GM19238 (cell line): Measurements from ENCODE around the gene IQSEC1.

Source experiments
- DNase-seq: peaks from one replicate; pipeline ENCODE4 v3.0.0; 2011; ENCODE audit warnings: low spot score; ENCODE audit not compliant: insufficient read length

Gene IQSEC1

DNA sequence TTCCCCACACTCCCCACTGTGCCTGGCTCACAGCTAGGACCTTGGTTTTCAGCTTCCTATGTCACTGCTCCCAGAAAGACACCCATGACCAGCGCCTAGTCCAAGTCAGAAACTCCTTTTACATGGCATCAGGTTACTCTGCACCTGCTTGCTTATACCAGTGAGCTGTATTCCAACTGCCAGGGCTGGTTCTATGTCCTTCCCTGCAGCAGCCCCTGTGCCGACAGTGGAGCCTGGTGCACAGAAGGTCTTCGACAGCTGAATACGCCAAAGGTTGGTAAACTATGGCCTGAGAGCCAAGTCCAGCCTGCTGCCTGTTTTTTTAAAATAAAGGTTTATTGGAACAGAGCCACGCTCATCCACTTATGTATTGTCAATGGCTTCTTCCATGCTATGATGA lies 102.5 kb downstream of the IQSEC1 start:
- no peak for DNase-seq

DNA sequence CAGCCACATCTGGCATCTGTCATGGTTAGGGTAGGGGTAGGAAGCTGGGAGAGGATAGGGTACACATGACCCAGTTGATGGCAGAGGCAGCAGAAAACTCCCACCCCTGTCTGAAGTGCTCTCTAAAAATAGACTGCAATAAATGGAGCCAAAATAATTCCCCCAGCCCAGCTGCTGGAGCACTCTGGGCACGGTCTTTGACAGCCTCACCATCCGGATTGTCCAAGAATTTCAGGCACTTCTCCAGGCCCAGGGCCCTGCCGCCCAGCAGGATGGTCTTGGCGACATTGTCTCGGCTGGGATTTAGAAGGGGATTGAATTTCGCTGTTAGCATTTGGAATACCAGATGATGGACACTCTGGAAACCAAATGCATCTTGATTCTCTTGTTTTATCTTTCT lies 103.7 kb downstream of the IQSEC1 start:
- DNase-seq: no peak

DNA sequence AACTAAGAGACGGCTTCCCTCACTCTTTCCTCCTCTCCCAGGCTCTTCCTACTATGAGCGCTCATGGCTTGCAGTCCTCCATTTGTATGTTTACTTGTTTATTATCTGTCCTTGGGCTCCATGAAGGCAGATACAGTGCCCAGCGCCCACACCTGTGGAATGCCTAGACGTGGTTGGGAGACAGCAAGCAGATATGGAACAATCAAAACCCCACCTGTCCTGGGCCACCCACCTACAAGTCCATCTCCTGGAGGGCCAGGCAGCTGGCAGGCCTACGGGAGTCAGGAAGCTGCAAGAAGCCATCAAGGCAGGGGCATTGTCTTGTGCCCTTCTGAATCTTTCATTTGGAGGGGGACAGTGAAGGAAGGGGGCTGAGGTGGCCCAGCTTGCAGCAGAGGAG lies 104.7 kb downstream of the IQSEC1 start:
- no peak for DNase-seq

DNA sequence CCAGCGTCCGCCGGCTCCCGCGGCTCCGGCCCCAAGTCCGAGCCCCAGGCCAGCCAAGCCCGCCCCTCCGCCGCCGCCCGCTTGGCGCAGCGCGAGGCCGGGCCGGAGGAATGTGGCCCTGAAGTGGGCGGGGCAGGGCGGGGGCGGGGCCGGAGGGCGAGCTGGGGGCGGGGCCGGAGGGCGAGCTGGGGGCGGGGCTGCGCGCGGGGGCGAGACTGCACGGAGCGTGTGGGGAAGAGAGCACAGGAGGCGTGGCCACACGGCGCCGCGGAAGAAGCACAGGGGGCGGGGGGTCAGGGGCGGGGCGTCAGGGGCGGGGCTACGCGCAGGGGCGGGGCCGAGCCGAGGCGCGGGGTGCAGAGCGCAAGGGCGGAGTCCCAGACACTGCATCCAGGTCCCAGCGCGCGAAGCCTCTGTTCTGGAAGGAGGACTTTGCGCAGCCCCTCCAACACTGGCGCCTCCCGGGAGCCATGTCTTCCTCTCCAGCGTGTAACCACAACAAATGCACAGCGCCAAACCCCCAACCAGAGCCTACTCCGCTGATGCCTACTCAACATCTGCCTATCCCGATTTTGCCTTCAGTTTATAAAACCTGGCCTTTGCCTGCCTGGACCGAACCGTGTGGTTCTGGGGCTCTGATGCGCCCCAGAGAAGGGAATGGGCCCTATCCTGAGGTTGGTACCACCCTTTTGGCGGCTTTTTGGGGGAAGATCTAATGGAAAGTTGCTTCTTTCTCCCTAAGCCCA lies 105.5 kb downstream of the IQSEC1 start:
- peak; percentile 99 for DNase-seq

DNA sequence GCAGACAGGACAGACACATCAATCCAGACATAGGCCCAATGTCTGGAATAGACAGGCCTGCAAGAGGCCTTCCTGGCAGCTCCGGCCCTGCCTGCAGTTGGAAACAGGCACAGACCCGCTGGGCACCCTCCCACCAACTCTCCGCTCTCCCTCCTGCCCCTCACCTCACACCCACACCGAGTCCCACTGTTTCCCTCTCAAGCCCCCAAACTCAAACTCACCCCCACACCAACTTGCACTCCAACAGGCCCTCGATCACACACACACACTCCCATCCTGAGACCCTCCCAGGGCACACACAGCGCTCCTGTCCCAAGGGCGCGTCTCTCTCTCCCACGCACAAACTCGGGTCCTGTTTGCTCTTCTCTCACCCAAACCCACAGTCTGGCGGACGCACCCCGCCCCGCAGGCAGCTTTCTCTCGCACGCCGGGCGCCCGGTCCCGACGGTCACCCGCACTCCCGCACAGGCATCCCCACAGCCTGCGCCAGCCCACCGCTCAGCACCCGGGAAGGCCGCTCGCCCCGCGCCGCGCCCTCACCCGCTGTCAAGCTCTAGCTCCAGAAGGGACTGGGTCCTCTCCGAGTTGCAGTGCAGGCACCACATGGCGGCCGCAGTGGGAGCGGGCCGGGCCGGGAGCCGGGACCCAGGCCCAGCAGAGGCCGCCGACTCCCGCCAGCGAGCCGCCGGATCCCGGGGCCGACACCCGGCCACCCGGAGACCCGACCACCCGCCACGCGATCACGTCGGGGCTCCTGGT lies 106.2 kb downstream of the IQSEC1 start:
- DNase-seq: peak; percentile 34

DNA sequence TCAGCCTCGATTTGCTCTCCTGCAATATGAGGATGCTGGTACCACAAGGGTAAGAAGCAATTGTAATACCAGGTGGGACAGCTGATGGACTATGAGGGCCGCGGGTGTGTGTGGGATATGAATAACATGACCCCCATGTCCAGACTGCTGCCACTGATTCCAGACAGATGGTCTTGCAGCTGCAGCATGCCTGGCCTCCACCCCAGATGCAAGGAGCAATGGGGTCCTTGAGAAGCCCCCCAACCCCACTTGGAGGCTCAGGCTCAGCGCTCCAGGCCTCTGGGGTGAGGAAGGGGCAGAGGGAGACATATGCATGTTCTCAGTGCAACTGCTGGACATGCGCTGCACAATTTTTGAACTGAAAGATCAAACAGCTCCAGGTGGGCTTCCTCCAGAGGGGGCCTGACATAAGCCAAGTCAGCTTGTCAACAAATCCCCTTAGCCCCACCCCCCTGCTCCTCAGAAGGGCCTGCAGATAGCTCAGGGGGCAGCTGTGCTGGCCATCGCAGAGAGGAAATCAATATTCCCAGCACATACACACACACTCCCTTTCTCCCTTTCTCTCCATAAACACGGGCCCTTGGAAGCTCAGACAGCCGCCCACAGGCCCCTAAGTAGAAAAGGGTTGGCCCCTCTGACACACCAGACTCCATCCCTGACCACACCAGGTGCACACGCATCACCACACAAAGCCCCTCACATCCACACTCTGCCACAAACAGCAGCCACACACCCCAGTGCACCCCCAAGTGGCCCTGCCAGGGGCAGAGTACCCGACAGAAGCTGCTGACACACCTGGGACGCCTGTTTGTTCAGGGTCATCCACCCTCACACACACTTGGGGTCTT lies 107.0 kb downstream of the IQSEC1 start:
- no peak for DNase-seq

DNA sequence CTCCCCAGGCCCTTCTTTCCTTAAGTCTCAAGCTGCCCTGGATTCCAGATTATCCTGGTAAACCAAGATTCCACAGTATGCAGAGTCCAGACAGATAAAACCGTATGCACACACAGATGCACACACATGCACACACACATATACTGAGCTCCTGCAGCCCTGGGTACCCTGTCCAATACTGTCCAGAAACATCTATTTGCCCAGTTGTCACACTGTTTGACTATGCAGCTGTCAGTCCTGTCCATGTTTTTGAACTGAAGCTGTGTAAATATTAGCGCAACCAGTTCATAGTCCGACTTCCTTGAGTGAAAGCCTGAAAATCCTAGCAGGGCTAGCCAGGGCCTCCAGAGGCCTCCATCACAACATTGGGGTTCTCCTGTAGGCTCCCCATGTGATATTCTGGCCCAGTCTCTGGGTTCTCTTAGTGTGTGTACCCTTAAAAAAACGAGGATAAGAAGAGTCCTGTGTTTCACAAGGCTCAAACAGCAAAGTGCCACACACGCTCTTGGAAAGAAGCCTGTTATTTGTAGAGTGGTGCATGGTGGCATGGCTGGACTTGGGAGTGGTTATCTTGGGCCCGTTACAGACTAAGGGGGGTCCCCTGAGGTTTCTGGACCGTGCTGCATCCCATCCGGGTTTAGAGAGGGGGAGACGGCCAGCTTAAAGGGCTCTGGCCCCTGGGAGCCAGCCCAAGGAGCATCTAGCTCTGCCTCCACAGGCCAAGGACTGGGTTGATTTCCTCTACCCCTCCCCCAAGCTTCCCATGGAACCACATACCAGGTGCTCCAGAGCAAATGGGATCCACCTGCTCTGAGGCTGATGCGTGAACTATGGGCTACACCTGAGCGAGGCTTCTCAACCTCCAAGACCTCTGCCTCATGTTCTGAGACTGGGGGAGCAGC lies 108.3 kb downstream of the IQSEC1 start:
- DNase-seq: no peak

DNA sequence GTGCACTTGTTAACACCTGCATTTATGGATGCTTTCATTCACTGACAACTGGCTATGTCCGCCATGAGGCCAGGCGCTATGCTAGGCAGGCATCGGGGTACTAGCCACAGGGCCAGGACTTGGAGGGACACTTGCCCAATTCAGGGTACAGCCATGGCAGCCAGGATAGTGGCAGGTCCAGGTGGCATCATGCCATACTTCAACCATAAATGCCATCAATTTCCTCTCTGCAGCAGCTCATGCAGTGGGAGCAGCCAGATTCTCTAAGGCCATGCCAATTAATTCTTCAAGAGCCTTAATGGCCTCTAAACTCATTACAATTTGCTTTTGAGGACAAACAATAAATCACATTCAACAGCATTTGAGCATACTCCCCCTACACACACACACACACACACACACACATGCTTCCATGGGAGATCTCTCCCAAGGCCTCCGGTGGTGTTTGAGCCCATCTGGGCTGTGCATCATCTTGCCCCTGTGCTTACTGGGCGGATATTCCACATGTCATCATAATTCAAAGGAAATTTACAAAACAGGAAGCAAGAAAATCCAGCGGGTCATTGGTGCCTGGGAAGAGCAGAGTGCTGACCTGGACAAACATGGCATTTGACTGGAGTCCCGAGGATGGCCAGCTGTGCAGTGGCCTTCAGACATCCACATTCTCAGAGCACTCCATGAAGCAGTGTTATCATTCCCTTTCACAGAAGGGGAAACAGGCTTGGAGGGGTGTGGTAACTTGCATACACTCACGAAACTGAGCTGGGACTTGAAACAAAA lies 109.1 kb downstream of the IQSEC1 start:
- no peak for DNase-seq

DNA sequence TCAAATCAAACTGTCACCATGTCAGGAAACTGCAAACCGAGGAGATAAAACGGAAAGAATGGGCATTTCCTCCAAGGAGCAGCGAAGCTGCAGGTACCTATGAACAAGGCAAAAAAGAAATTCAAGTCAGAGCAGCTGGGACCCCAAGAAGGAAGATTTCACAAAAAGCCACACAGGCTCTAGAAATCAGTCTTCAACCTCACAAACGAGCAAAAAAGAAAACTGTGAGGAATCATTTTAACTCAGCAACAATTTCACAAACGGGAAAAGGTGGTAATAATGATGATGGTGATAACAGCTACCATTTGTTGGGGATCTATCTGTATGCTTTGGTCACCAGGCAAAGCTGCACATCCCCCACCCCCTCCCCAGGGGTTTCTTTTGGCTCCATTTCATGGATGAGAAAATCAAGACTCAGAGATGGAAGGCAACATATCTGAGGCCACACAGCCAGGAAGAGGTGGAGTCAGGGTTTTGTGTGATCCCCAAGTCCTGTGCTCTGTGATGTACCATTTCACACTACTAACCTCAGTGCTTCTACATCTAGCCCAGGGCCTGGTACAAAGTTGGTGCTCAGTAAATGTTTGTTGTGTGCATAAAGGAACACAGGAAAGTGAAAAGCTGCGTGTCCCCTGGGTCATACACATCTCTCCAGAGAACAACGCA lies 109.9 kb downstream of the IQSEC1 start:
- no peak for DNase-seq

DNA sequence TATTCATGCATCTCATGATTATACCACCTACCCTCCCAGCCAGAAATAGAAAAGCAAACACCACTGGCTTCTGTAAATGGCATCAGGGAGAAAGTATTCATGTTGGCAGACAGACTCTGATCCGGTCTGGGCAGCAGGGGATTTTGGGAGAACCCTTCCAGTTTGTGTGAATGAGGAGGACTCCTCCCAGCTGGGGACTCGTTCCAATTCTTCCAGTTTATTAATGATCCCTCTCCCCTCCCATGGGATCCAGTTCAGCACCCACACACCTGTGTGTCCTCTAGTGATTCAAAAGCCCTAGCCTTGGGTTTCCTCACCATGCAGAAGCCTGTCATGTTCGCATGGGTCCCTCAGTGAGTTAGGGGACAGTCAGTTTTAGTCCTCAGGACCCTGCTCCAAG lies 110.9 kb downstream of the IQSEC1 start:
- no peak for DNase-seq

DNA sequence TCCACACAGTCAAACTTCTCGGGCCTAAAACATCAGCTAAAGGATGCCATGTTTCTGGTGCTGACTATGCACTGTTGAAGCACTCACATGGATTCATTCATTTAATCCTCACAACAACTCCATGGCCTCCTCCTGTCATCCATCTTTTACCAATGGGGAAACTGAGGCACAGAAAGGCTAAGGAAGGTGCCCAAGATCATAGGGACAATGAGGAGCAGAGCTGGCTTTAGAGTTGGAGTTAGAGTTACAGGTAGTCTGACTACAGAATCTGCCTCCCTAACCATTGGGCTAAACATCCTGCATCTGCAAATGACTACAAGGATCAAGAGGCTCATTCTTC lies 111.6 kb downstream of the IQSEC1 start:
- no peak for DNase-seq

DNA sequence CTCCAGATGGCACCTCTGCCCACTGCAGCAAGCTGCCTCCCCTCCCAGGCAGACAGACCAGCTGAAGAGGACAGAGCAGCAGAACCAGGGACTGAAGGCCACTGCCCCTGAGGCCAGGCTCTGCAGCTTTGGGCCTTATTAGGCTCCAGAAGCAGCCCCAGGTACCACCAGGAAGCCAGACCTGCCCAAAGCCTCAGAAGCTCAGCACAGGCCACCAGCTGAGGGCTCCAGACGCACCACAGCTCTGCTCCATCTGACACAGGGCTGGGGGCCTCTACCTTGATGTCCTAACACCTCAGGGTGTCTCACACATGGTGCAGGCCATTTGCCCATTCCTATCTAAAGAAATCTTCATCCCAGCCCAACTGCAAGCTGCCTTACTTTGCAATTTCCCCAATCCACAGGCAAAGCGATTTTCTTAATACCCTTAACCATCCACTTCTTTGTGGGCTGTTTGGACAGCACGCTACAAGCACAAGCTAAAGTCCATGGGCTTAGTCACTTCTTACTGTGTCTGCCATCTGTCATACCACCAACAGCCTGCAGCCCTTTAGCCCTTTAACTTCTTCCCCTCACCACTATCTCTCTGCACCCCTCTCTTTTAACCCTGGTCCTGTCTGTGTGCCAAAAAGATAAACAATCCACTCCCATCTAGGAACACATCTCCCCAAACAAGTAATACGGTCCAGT lies 112.1 kb downstream of the IQSEC1 start:
- no peak for DNase-seq

DNA sequence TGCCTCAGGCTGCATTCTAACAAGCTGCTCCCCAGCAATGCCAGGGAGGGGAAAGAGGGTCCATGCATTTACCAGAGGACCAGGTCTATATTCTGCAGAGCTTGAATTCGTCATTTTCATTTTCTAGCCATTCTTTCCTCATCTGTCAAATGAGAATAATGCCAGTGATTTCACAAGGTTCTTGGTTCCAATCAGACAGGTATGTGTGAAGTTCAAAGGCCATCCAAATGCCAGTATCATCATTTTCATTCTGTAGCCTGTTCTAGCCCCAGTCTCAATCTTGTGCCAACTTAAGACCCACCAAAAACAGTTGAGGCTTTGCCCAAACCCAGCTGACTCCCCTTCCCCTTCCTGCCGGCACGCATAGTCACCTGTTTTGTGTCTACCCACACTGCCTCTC lies 112.7 kb downstream of the IQSEC1 start:
- DNase-seq: no peak

DNA sequence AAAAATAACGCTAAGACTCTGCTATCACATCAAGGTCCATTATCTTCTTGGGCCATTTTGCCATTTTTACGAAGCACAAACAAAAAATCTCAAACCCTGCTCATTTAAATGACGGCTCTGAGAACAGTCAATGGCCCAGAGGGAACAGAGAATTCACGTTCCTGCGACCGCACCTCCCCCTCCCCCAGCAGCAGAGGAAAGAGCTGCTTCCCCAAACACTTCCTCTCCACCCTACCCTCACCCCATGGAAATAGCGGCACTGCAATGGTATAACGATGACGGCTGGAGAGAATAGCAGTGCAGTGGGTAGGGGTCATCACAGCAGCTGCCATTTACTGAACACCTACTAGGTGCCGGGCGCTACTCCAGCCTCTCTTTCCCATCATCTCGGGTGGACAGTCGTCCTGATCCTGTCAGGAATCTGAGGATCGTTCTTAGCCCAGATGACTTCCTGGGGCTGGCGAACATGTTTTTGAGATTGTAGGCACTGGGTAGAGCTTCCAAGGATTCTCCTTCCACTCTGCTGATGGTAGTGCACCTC lies 113.3 kb downstream of the IQSEC1 start:
- peak; percentile 32 for DNase-seq

DNA sequence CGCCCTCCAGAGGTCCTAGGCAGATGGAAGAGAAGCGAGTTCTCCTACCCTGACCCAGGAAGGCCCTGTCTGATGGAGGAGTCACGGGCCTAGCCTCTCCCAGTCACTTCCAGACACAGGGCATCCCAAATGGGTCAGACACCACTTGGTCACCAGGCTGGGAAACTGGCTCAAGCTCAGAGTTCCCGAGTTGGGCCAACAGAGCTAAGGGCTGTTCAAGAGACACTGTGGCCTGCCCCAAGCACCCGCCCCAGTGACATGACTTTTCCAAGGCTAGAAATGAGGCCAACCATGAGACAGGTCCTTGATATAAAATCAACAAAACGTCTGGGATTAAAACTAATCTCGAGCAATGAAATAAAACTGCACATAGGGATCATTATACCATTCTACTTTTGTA lies 113.8 kb downstream of the IQSEC1 start:
- DNase-seq: no peak

DNA sequence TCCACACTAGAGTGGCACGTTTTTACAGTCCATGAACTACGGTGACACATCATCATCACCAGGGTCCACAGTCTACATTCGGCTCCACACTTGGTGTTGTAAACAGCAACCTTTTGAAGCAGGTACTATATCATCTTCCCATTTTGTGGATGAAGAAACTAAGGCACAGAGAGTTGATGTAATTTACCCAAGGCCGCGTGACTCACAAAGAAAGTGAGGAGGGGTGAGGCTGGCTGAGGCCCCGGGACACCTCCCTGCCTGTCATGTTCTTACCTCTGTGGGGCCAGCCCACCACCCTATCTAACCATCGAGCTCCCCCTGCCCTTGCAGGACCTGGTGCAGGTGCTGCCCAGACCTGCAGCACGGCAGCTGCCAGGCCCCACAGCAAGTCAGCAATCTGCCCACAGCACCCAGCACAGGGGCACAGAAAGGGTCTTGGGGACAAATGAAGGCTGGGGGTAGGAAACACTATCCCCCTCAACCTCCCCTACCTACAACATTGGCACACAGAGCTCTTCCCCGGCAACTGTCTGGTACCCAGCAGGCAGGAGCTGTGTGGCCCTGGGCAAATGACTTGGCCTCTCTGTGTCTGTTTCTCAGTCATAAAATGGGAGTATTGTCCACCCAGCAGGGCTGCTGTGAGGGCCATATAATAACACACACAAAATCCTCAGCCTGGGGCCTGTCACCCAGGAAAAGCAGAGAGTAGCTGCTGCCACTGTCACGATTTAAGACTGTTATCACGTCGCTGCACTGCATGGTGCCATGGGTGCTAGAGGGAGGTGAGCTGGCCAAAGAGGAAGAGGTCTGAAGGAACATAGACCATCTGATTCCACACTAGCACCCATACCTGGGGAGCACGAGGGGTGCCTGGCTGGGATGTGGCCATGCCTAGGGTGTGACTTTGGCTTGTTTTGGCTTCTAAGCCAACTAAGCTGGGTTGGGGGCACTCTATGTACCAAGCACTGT lies 115.1 kb downstream of the IQSEC1 start:
- DNase-seq: no peak

DNA sequence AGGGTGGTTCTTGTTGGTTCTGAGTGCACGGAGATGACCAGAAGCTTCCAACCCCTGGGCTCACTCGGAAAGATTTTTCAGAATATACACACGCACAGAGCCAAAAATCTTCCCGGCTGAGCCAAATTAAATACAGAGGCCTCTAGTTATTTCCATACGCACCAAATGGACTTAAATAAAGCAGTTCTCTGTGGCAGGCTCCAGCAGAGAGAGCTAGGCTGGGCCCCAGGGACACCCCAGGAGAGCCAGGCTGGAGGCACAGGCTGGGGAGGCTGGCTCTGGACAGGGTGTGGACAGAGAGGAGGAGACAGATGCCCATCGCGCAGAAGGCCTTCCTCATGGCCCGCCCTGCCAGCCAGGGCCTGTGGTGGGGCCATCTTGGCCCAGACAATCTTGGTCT lies 115.9 kb downstream of the IQSEC1 start:
- no peak for DNase-seq

DNA sequence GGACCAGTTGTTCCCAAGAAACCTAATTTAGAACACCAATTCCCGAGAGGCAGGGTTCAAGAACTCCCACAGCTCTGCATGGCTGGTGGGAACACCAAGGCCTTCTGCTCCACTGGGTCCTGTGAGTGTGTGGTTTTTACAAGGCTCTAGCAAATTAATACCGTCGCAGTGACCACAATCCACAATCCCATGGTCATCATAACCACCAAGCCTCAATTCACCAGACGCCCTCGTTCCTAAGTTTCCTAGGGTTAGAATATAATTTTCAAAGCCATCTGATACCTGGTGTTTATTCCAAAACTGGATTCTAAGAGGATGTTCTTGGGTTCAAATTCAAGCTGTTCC lies 116.9 kb downstream of the IQSEC1 start:
- no peak for DNase-seq
